Measurements from ENCODE around the gene SLC27A3.

DNA sequence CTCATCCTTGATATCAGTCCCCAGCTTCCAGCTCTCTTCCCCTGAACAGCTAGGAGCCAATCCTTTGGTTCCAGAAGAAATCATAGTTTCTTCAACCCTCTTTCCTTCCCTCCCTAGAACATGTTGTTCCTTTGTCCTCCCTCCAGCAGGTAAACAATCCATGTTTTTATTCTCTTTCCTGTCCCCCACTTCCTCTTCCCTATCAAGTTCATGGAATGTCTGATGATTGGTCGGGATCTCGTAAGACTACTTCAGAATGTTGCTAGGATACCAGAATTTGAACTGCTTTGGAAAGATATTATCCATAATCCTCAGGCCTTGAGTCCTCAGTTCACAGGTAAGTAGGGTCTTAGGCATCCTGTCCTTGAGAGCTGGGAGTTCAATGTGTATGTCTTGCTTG, 23.1 kb upstream of the SLC27A3 start:
- TF ChIP-seq, protein P1, sequence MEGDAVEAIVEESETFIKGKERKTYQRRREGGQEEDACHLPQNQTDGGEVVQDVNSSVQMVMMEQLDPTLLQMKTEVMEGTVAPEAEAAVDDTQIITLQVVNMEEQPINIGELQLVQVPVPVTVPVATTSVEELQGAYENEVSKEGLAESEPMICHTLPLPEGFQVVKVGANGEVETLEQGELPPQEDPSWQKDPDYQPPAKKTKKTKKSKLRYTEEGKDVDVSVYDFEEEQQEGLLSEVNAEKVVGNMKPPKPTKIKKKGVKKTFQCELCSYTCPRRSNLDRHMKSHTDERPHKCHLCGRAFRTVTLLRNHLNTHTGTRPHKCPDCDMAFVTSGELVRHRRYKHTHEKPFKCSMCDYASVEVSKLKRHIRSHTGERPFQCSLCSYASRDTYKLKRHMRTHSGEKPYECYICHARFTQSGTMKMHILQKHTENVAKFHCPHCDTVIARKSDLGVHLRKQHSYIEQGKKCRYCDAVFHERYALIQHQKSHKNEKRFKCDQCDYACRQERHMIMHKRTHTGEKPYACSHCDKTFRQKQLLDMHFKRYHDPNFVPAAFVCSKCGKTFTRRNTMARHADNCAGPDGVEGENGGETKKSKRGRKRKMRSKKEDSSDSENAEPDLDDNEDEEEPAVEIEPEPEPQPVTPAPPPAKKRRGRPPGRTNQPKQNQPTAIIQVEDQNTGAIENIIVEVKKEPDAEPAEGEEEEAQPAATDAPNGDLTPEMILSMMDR (IDR thresholded peaks at IDR 0.05; ENCODE audit: low read depth, low read length) = no peak
- no peak for TF ChIP-seq EZH2phosphoT487 (IDR thresholded peaks at IDR 0.05; ENCODE audit: low read depth)
